Activated CD8-positive, alpha-beta memory T cell treated with anti-CD3 and anti-CD28 coated beads for 48 hours (primary cell): ENCODE measurements around the gene RNF227.

Source experiments
- DNase-seq, 3 experiments: peaks; one replicate each; pipeline ENCODE4 v3.0.0-alpha.2; 2020; ENCODE audit warnings: low read depth in 2 of 3, low spot score in 2 of 3

The RNF227 gene

GRCh38 chr17:7889166-7889955, 26.7 kb downstream of the RNF227 start:
- DNase-seq: no peak

- DNase-seq: no peak
These were observed 27.7 kb downstream of the RNF227 start, which contains the start of gene CHD3 for GRCh38 chr17:7888184-7888920. TSS of gene CHD3 (plus strand) at chr17:7888789. CDS start at chr17:7889001, 212 bp downstream.

GRCh38 chr17:7887482-7888183, 28.5 kb downstream of the RNF227 start:
- DNase-seq: peak in 2 of 3 experiments; percentile 45 to 72

GRCh38 chr17:7887038-7887481, 29.0 kb downstream of the RNF227 start:
- DNase-seq: no peak

- peak in 2 of 3 experiments; percentile 25 to 33 for DNase-seq
These were observed 29.7 kb downstream of the RNF227 start for GRCh38 chr17:7886227-7887037.

GRCh38 chr17:7885367-7886226, 30.5 kb downstream of the RNF227 start:
- peak in 2 of 3 experiments; percentile 26 to 34 for DNase-seq

- DNase-seq: no peak
These were observed 31.3 kb downstream of the RNF227 start for GRCh38 chr17:7884581-7885366.

- no peak for DNase-seq
These were observed 32.2 kb downstream of the RNF227 start for GRCh38 chr17:7883781-7884386.

GRCh38 chr17:7882629-7883028, 33.5 kb downstream of the RNF227 start:
- DNase-seq: no peak

GRCh38 chr17:7882068-7882467, 34.0 kb downstream of the RNF227 start:
- DNase-seq: no peak

GRCh38 chr17:7881276-7882054, 34.6 kb downstream of the RNF227 start:
- no peak for DNase-seq

GRCh38 chr17:7880076-7880868, 35.8 kb downstream of the RNF227 start:
- DNase-seq: no peak

- DNase-seq: no peak
These were observed 37.9 kb downstream of the RNF227 start for GRCh38 chr17:7878234-7878633.

- DNase-seq: no peak
These were observed 40.2 kb downstream of the RNF227 start for GRCh38 chr17:7875804-7876370.

GRCh38 chr17:7873051-7873450, 43.0 kb downstream of the RNF227 start:
- no peak for DNase-seq

- no peak for DNase-seq
These were observed 48.2 kb downstream of the RNF227 start for GRCh38 chr17:7867881-7868329.
